Activated T-helper 2 cell treated with anti-CD3 and anti-CD28 coated beads, Interferon-gamma antibody, Interleukin-2, Interleukin-4, amounts not matched to agents 10 μg/mL and 5 μg/mL and 100 μg/mL, durations not matched to agents 14 hours and 24 hours and 36 hours (primary cell): ENCODE results near the gene HP1BP3. TPM values are rescaled to one million over a fixed set of nuclear protein-coding genes. Genes with fewer than 3 reads are reported as not detected.
"Not testable (repeated sequence)": the region's sequence is repeated elsewhere in the genome, so short reads cannot be mapped to it uniquely, and the experiment has no call there.

Experiments
- DNase-seq: peaks from one replicate; pipeline ENCODE4 v3.0.0; 2021; ENCODE audit warnings: low spot score
- H3K27ac Mint-ChIP-seq: one replicate; pipeline ENCODE4 v1.8.0; 2021; ENCODE audit warnings: mixed read lengths
- H3K27me3 Mint-ChIP-seq: one replicate; pipeline ENCODE4 v1.8.0; 2021; ENCODE audit warnings: low read depth, mixed read lengths
- H3K36me3 Mint-ChIP-seq: one replicate; pipeline ENCODE4 v1.8.0; 2021; ENCODE audit warnings: low read depth, mixed read lengths
- H3K4me1 Mint-ChIP-seq: one replicate; pipeline ENCODE4 v1.8.0; 2021; ENCODE audit warnings: low read depth, mixed read lengths
- H3K4me3 Mint-ChIP-seq: one replicate; pipeline ENCODE4 v1.8.0; 2021; ENCODE audit warnings: low read depth, mild to moderate bottlenecking, moderate library complexity, mixed read lengths
- H3K9me3 Mint-ChIP-seq: one replicate; pipeline ENCODE4 v1.8.0; 2021; ENCODE audit warnings: mixed read lengths
- intact Hi-C: fragments of 100-400 bp; cut with micrococcal nuclease; formaldehyde crosslinking; loops from one replicate; pipeline ENCODE4 v1.15.1; 2023
- total RNA-seq: library from RNA; stranded (reverse); gene quantifications from 2 replicates; pipeline ENCODE4 v1.2.3, GENCODE V29; 2022

Gene HP1BP3
- total RNA-seq, 1 donor from 2014 or later = 267 TPM

DNA sequence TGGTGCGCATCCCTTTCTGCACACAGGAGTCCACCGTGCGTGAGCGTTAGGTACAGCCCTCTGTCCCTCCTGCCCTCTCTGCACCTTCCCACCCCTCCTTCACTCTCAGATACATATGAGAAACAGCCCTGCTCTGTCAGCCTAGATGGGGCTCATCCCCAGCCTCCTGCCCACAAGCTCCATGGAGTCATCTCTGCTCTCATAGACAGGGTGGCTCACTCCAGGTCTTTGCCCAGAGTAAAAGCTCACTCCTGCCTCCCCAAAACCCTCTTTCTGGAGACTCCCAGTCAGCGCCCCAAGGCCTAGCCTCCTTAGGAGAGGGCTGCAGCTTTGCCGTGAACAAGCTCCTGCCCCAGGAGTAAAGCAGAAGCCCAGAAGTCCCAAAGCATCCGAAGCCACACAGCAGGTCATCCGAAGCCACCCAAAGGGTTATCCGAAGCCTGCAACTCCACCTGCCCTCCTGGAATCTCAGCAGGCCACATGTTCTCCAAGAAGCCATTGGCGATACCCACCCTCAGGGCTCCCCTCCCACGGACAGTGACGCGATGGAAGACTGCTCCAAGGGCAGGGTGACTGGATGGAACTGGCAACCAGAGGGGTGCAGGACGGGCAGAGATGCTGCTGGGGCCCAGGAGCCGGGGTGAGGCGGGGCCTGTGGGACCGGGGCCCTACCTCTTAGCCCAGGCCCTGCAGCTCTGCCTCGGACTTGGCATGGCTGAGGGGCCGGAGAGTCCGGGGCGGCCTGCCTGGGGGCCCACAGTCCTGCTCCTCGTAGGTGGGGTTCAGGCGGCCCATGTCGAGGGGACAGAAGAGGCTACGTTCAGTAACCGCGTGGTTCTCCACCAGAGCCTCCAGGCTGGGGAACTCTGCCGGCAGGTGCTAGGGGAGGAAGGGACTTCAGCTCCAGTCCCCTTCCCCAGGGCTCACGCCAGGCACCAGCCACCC is 65.7 kb downstream of the HP1BP3 start:
- Mint-ChIP-seq H3K36me3 (no peaks in the 10 kb centered on the region), H3K27ac (no peak overlapping the region), H3K4me1 (no peaks in the 10 kb centered on the region), H3K4me3 (no peak overlapping the region), H3K9me3 (no peaks in the 10 kb centered on the region), H3K27me3 (peaks cover 37% of the 10 kb centered on the region)
- no peak for DNase-seq
- intact Hi-C loops = no loop called here

DNA sequence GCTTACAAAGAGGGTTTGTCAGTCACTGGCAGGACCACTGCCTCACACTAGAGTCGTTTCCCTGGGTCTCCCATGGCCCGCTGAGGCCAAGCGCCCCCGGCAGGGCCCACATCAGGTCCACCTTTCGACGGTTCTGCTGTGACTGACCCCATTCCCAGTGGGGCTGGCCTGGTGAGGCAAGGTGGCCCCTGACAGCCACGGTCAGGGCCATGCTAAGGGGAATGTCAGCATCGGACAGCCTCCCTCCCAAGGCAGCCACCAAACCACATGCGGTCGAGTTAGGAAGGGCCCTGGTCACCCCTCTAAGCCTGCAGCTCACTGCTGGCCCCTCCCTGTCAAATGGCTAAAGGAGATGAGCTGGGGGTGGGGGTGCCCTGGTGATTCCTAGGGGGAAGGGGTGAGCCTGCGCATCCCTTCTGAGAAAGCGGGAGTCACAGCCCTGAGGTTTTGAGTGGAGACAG is 66.4 kb downstream of the HP1BP3 start:
- H3K9me3 Mint-ChIP-seq = no peaks in the 10 kb centered on the region
- intact Hi-C loops = no loop called here
- peaks cover 42% of the 10 kb centered on the region for H3K27me3 Mint-ChIP-seq
- no peak overlapping the region for H3K4me3 Mint-ChIP-seq
- no peak for DNase-seq
- peaks cover 2% of the 10 kb centered on the region for H3K4me1 Mint-ChIP-seq
- H3K27ac Mint-ChIP-seq = no peak overlapping the region
- H3K36me3 Mint-ChIP-seq = no peaks in the 10 kb centered on the region

DNA sequence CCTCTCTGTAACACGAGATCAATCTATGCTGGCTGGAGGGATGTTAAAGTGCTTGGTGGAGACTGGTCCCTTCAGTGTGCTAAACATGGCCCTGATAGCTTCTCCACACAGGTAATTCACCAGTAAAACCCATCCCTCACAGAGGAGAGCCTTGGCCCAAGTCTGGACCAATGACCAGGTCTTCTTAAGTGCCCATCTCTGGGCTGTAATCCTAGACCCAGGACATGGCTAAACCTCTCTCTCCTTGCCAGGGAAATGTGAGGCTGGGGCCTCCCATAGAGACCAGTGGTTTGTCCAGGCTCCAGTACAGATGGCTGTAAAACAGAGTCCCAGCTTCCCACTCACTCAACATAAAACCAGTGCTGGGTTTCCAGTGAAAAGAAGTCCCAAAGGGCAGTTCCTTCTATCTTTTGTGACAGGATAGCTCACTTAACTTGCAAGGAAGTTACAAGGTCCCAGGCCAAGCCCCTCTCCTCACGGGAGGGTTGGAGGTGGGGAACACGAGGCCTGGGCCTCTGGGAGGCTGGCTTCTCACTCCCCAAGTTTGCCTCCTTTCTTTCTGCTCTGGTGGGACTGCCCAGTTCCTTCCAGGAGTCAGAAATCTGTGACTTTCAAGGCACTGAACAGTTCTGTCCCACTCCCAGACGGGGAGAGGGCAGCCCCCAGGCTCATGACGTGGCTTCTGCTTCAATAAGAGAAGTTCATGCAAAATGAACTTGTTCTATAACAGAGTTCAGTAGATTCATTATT is 67.1 kb downstream of the HP1BP3 start:
- no peak overlapping the region for H3K27ac Mint-ChIP-seq
- no peak for DNase-seq
- no peaks in the 10 kb centered on the region for H3K36me3 Mint-ChIP-seq
- intact Hi-C loops = no loop called here
- H3K4me3 Mint-ChIP-seq = no peak overlapping the region
- peaks cover 43% of the 10 kb centered on the region for H3K27me3 Mint-ChIP-seq
- H3K9me3 Mint-ChIP-seq = no peaks in the 10 kb centered on the region
- H3K4me1 Mint-ChIP-seq = peaks cover 2% of the 10 kb centered on the region

DNA sequence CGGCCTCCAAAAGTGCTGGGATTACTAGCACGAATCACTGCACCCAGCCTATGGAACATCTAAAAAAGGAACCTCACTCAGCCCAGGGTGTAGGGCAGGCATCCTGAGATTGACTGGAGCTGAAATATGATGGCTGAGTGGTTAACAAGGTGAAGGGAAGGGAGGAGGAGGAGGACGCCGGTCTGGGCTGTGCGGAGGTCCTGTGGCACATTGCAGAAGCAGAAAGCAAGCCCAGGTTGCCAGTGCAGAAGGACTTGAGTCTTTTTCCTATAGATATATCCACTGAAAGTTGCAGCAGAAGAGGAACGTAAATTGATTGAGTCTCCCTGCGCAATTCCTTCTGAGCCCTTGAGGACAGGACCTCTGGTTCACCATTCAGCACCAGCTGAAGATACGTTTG is 67.8 kb downstream of the HP1BP3 start:
- H3K27me3 Mint-ChIP-seq = peaks cover 43% of the 10 kb centered on the region
- H3K27ac Mint-ChIP-seq = no peak overlapping the region
- no peaks in the 10 kb centered on the region for H3K9me3 Mint-ChIP-seq
- no peaks in the 10 kb centered on the region for H3K36me3 Mint-ChIP-seq
- no peak for DNase-seq
- H3K4me1 Mint-ChIP-seq = peaks cover 2% of the 10 kb centered on the region
- no peak overlapping the region for H3K4me3 Mint-ChIP-seq
- intact Hi-C loops = no loop called here

DNA sequence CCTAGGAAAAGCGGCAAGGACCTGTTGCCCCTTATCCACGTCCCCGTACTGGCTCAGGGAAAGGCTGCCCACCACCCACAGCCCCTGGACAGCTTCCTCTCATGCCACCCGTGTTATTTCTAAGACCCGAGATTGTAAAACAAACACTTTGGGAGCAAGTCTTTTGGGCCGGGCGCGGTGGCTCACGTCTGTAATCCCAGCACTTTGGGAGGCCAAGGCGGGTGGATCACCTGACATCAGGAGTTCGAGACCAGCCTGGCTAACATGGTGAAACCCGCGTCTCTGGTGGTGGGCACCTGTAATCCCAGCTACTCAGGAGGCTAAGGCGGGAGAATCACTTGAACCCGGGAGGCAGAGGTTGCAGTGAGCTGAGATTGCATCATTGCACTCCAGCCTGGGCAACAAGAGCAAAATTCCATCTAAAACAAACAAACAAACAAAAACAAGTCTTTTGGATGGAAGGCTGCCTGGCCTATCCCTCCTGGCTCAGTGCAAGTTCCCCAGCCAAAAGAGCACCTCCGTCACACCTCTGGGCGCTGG is 68.7 kb downstream of the HP1BP3 start:
- intact Hi-C loops, H3K4me1 Mint-ChIP-seq: not testable (repeated sequence)

DNA sequence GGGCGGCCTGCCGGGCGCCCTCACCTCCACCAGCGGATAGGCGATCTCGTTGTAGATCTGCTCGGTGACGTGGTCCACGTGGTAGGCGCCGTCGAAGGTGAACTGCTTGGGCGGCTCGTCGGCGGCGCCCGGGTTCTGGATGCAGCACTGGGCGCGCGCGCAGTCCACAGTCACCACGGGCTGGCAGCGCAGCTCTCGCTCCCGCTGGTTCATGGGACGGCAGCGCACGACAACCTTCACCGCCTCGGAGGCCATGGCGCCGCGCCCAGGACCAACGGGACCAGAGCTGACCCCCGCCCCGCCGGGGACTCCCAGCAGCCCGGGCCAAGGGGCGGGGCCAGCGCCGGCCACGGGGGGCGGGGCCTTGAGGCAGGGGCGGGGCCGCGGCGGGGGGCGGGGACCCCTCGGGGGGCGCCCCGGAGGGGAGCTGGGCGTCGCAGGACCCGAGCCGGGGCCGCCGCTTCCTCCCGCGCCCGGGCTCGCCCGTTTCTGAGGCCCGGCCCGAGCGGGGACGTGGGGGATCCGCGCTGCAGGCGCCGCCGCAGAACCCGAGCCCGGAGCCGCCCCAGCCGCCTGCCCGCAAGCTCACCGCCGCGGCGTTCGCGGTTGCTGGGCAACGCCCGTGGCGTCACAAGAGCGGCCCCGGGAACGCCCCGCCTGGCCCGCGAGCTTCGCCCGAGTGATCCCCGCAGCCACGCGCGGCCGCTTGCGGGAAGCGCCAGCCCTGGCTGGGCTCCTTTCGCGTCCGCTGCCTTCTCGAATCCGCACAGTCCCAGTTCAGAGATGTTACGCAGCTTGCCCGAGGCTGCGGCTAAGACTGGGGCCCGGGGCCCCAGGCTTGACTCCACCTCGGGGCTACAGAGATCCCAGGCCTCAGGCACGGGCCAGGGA is 69.4 kb downstream of the HP1BP3 start, which contains the start of gene KIF17:
TSS of gene KIF17 (minus strand) at position 556 of the 891 bp plus-strand sequence. CDS start at position 255, 301 bp downstream.
- Mint-ChIP-seq H3K9me3 (no peaks in the 10 kb centered on the region), H3K36me3 (no peaks in the 10 kb centered on the region), H3K27me3 (peaks cover 43% of the 10 kb centered on the region), H3K4me3 (peak within 1 kb of the TSS; percentile 56), H3K4me1 (peaks cover 2% of the 10 kb centered on the region), H3K27ac (no peak within 1 kb of the TSS)
- DNase-seq = peak; percentile 65
- intact Hi-C loops = no loop called here

More for the DNA sequence above, 68.7 kb downstream of the HP1BP3 start:
- H3K9me3 Mint-ChIP-seq, H3K27ac Mint-ChIP-seq, DNase-seq, H3K36me3 Mint-ChIP-seq: not testable (repeated sequence)
- peaks cover 43% of the 10 kb centered on the region for H3K27me3 Mint-ChIP-seq
- peak overlapping the region; percentile 56 for H3K4me3 Mint-ChIP-seq

DNA sequence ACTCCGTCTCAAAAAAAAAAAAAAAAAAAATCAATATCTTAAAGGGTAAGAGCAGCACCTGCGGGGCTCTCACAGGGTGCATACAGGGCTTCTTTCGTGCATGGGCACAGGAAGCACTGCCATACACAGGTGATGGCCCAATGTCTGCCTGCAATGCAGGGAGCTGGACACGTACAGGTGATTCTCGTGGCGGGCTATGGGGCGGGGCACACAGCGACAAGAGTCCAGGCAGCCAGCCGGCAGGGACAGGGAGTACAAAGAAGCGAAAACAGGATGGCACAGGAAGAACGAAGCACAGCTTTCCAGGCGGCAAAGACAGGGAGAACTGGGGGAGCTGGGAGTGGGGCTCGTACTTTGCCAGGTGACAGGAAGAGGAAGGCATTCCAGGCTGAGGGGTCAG is 70.9 kb downstream of the HP1BP3 start:
- peak overlapping the region; percentile 57 for H3K4me3 Mint-ChIP-seq
- H3K36me3 Mint-ChIP-seq = no peaks in the 10 kb centered on the region
- peaks cover 2% of the 10 kb centered on the region for H3K4me1 Mint-ChIP-seq
- DNase-seq = no peak
- peaks cover 42% of the 10 kb centered on the region for H3K27me3 Mint-ChIP-seq
- H3K9me3 Mint-ChIP-seq = no peaks in the 10 kb centered on the region
- H3K27ac Mint-ChIP-seq = no peak overlapping the region
- intact Hi-C loops = no loop called here

DNA sequence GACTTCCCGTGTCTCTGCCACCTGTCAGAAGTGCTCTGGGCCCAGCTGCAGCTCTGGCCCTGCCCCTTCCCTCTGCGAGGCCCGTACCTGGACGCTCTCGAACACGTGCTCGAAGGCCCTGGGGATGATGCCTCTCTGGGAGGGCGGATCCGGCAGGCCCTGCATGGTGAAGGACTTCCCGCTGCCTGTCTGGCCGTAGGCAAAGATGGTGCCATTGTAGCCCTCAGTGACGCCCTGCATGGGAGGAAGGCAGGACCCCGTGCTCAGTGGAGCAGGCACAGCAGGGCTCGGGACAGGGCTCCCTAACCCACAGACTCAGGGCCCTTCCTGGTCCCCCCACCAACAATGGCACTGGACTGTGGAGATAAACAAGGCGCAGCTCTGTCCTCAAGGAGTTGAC is 71.7 kb downstream of the HP1BP3 start:
- peaks cover 2% of the 10 kb centered on the region for H3K4me1 Mint-ChIP-seq
- DNase-seq = no peak
- H3K27ac Mint-ChIP-seq = no peak overlapping the region
- no peaks in the 10 kb centered on the region for H3K9me3 Mint-ChIP-seq
- H3K4me3 Mint-ChIP-seq = no peak overlapping the region
- intact Hi-C loops = no loop called here
- peaks cover 36% of the 10 kb centered on the region for H3K27me3 Mint-ChIP-seq
- no peaks in the 10 kb centered on the region for H3K36me3 Mint-ChIP-seq

DNA sequence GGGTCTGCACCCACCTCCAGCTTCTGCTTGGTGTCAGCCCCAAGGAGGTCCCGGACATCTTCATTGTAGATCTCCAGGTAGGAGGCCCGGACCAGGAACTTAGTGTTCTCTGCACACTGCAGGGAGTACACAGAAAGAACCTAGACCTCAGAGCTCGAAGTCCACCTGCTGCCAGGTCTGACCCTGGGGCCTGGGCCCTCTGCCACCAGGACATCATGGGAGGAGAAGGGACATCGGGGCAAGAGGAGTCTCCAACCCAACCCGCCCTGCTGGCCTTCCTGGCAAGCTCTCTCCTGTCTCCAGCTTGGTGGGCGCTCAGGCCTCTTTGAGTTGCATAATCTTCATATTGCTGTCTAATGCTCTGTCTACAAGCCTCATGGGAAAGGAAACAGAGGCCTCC is 73.7 kb downstream of the HP1BP3 start:
- no peak for DNase-seq
- Mint-ChIP-seq H3K4me1 (peaks cover 2% of the 10 kb centered on the region), H3K27me3 (peaks cover 18% of the 10 kb centered on the region), H3K4me3 (no peak overlapping the region), H3K36me3 (no peaks in the 10 kb centered on the region), H3K27ac (no peak overlapping the region), H3K9me3 (no peaks in the 10 kb centered on the region)
- intact Hi-C loops = no loop called here

DNA sequence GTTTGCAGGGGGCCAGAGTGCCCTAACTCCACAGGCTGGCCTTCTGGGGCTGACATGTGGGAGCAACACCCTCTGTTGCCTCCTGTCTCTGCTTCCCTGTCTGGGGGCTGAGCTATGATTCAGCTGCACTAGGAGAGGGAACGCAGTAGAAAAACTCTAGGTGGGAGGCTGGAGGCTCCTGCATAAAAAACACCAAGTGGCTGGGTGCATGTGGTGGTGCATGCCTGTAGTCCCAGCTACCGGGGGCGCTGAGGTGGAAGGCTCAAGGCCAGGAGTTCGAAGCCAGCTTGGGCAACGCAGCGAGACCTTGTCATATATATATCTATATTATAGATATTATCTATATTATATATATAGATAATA is 74.9 kb downstream of the HP1BP3 start:
- Mint-ChIP-seq H3K27me3 (peaks cover 12% of the 10 kb centered on the region), H3K4me3 (no peak overlapping the region), H3K36me3 (no peaks in the 10 kb centered on the region), H3K9me3 (no peaks in the 10 kb centered on the region), H3K4me1 (peaks cover 2% of the 10 kb centered on the region), H3K27ac (no peak overlapping the region)
- no peak for DNase-seq
- intact Hi-C loops = no loop called here

DNA sequence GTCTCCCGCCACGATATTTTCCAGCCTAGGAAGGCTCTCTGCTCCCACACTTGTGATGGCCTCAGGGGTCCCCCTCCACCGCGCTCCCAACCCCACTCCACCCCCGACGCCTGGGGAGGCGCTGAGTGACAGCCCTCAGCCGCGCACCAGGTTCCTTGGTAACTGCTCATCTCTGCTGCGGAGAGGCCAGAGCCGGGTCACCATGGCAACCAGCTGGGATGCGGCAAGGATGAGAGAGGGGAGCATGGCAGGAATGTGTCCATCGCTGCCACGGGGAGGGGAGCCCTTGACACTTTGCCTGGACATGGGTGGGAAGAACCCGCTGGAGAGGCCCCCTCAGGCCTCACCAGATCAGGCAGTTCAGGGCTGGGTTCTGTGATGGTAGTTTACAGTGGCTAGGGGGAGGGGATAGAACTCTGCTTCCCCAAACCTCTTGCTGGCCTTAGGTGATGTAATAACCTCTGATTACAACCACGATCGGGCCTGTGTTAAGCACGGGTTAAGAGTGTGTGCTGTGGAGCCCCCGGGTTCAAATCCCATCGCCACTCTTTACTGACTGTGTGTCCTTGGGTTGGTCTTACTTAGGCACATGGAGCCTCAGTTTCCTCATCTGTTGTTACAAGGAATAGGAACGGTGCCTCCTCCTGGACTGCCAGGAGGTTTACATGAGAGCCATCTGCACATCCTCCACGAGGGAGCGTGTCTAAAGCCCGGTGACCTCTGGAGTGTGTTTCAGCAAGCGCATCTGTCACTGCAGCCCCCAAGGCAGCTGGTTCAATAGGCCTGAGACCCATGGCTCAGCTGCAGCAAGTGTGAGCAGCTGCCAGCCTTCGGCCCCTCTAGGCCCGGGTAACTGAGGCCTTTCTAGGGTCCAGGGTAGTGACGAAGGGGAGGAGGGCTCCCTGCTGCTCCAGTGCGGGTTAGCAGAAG is 75.6 kb downstream of the HP1BP3 start:
- no peak overlapping the region for H3K4me3 Mint-ChIP-seq
- H3K9me3 Mint-ChIP-seq = no peaks in the 10 kb centered on the region
- H3K27ac Mint-ChIP-seq = no peak overlapping the region
- no peak for DNase-seq
- H3K27me3 Mint-ChIP-seq = peaks cover 8% of the 10 kb centered on the region
- peaks cover 2% of the 10 kb centered on the region for H3K4me1 Mint-ChIP-seq
- intact Hi-C loops = no loop called here
- no peaks in the 10 kb centered on the region for H3K36me3 Mint-ChIP-seq
